B cell (primary cell): Measurements from ENCODE around the gene RAD21L1. TPM values are rescaled to one million over a fixed set of nuclear protein-coding genes. Genes with fewer than 3 reads are reported as not detected.

ENCODE experiments used
- ATAC-seq: fragments of 200-7000 bp; cut with Tn5 transposase; one replicate; pipeline ENCODE4 v1.10.0; 2021; ENCODE audit warnings: low read depth, mild to moderate bottlenecking, moderate number of reproducible peaks, moderate library complexity
- CTCF ChIA-PET: fragments of 350-600 bp; sonication (Branson Sonifier 250); formaldehyde crosslinking; loops from one replicate; lab custom pipeline; 2021; ENCODE audit warnings: antibody characterized with exemption, inconsistent platforms; lab: Charles Lee
- POLR2A ChIA-PET: fragments of 350-600 bp; sonication (Branson Sonifier 250); formaldehyde crosslinking; loops from one replicate; lab custom pipeline; 2021; ENCODE audit warnings: antibody characterized with exemption; lab: Charles Lee
- DNase-seq: peaks from one replicate; pipeline ENCODE4 v3.0.0; 2013
- H2AFZ ChIP-seq: 2 replicates; pipeline ENCODE4 v1.6.1; 2012; ENCODE audit warnings: mild to moderate bottlenecking, low read depth, low read length; ENCODE audit not compliant: insufficient read depth, poor library complexity, severe bottlenecking
- H3K27ac ChIP-seq, 2 donors: 1 replicate in 1 of 2; 2 replicates in 1 of 2; pipeline ENCODE4 v1.5.1; 2012 to 2013; ENCODE audit warnings: low read length in 2 of 2, mild to moderate bottlenecking in 2 of 2, moderate library complexity in 1 of 2
- H3K27me3 ChIP-seq, 4 experiments: fragments of 200-600 bp in 1 of 4; sonication (generic) in 1 of 4; replicated peaks in 1 of 4; 1 replicate in 2 of 4; 2 replicates in 2 of 4; pipeline versions ENCODE4 v1.6.1 to v1.7.0; 2013 to 2016; ENCODE audit warnings: low read length in 3 of 4, mild to moderate bottlenecking in 2 of 4, mixed read lengths in 1 of 4, moderate library complexity in 1 of 4; ENCODE audit not compliant: insufficient read depth in 4 of 4, control insufficient read depth in 3 of 4; ENCODE audit errors: control extremely low read depth in 1 of 4
- H3K36me3 ChIP-seq, 2 experiments: replicated peaks in 1 of 2; 1 replicate in 1 of 2; 2 replicates in 1 of 2; pipeline versions ENCODE4 v1.6.1 to v1.7.1; 2013; ENCODE audit warnings: low read length in 1 of 2; ENCODE audit not compliant: insufficient read depth in 2 of 2, control insufficient read depth in 1 of 2; ENCODE audit errors: control extremely low read depth in 1 of 2, extremely low read depth in 1 of 2
- H3K4me1 ChIP-seq, 2 donors: fragments of 200-600 bp in 1 of 2; sonication (generic) in 1 of 2; 1 replicate in 1 of 2; 2 replicates in 1 of 2; pipeline versions ENCODE4 v1.5.1 to v1.6.1; 2013 to 2017; ENCODE audit warnings: low read length in 2 of 2; ENCODE audit not compliant: control insufficient read depth in 2 of 2, insufficient read depth in 2 of 2
- H3K4me2 ChIP-seq: replicated peaks from 2 replicates; pipeline ENCODE3; 2012; ENCODE audit warnings: mild to moderate bottlenecking, low read depth, low read length; ENCODE audit not compliant: poor library complexity, severe bottlenecking
- H3K4me3 ChIP-seq, 5 experiments: fragments of 200-600 bp in 1 of 5; sonication (generic) in 1 of 5; 1 replicate in 3 of 5; 2 replicates in 2 of 5; pipeline versions ENCODE4 v1.5.1 to v1.7.0; 2011 to 2016; ENCODE audit warnings: low read length in 4 of 5, mild to moderate bottlenecking in 4 of 5, low read depth in 2 of 5, control low read depth in 1 of 5, moderate library complexity in 1 of 5; ENCODE audit not compliant: insufficient read depth in 1 of 5; ENCODE audit errors: control extremely low read depth in 1 of 5, extremely low read depth in 1 of 5
- H3K79me2 ChIP-seq: fragments of 200-600 bp; sonication (generic); one replicate; pipeline ENCODE4 v1.6.0; 2016; ENCODE audit warnings: low read length; ENCODE audit not compliant: control insufficient read depth, insufficient read depth
- H3K9ac ChIP-seq: fragments of 200-600 bp; sonication (generic); 2 replicates; pipeline ENCODE4 v1.6.1; 2017; ENCODE audit warnings: mild to moderate bottlenecking, low read length, moderate library complexity
- H3K9me3 ChIP-seq, 3 donors: one replicate each; pipeline versions ENCODE4 v1.6.1 to v1.7.1; 2013; ENCODE audit warnings: low read length in 2 of 3; ENCODE audit not compliant: control insufficient read depth in 2 of 3, insufficient read depth in 1 of 3; ENCODE audit errors: control extremely low read depth in 1 of 3
- H4K20me1 ChIP-seq: 2 replicates; pipeline ENCODE4 v1.6.0; 2012; ENCODE audit warnings: mild to moderate bottlenecking, low read length; ENCODE audit not compliant: insufficient read depth, control insufficient read depth, poor library complexity, severe bottlenecking
- H3K27ac Mint-ChIP-seq: one replicate; pipeline ENCODE4 v1.8.0; 2021; ENCODE audit warnings: mixed read lengths
- H3K27me3 Mint-ChIP-seq: one replicate; pipeline ENCODE4 v1.8.0; 2021; ENCODE audit warnings: mixed read lengths
- H3K4me1 Mint-ChIP-seq: one replicate; pipeline ENCODE4 v1.8.0; 2021; ENCODE audit warnings: mixed read lengths
- H3K4me3 Mint-ChIP-seq: one replicate; pipeline ENCODE4 v1.8.0; 2021; ENCODE audit warnings: mixed read lengths
- H3K9me3 Mint-ChIP-seq: one replicate; pipeline ENCODE4 v1.8.0; 2022; ENCODE audit warnings: mixed read lengths; ENCODE audit not compliant: insufficient read depth
- CTCF ChIP-seq: fragments of 200-600 bp; IDR thresholded peaks from one replicate; pipeline ENCODE4 v1.8.0; 2022; ENCODE audit warnings: antibody characterized with exemption, mild to moderate bottlenecking
- EZH2 ChIP-seq: IDR thresholded peaks from 2 replicates; pipeline ENCODE4 v1.6.1; 2012; ENCODE audit warnings: borderline replicate concordance, low read depth, mild to moderate bottlenecking, moderate library complexity, low read length; ENCODE audit not compliant: insufficient read depth, poor library complexity, severe bottlenecking
- WGBS: methylation state at CpG from one replicate; pipeline ENCODE4 v1.1.5; 2013; ENCODE audit warnings: missing lambda C conversion rate; ENCODE audit not compliant: insufficient coverage; 5-methylcytosine and 5-hydroxymethylcytosine counted together
- intact Hi-C: fragments of 100-400 bp; cut with micrococcal nuclease; formaldehyde crosslinking; loops from one replicate; pipeline ENCODE4 v1.10.0; 2022
- polyA plus RNA-seq: library from polyadenylated mRNA; depleted of rRNA; stranded (reverse); fragments of >200 nt; gene quantifications from 2 replicates; pipeline ENCODE4 v1.2.3, GENCODE V29; 2012
- total RNA-seq, 2 donors: library from RNA; stranded (reverse); fragments of 120-200 nt in 1 of 2; gene quantifications; 1 replicate in 1 of 2; 2 replicates in 1 of 2; pipeline versions ENCODE4 v1.2.3 to v1.2.4, GENCODE V29; 2013 to 2022

Gene RAD21L1
- total and polyA plus RNA-seq, 2 donors (not counting 1 experiment from before 2014, with no cell fraction given), result not detected

GRCh38 chr20:1184638-1185315 is 41.1 kb upstream of the RAD21L1 start, which contains the start of gene TMEM74B:
TSS of gene TMEM74B (minus strand) at chr20:1184981. CDS start at chr20:1183801, 1,180 bp downstream.
- H3K27ac ChIP-seq, result no peak within 1 kb of the TSS
- peak within 1 kb of the TSS in 1 of 5 experiments; percentile 26 for H3K4me3 ChIP-seq
- Mint-ChIP-seq H3K4me1 (peaks cover 12% of the 10 kb centered on the region), H3K27me3 (peaks cover 32% of the 10 kb centered on the region), H3K27ac (no peak within 1 kb of the TSS), H3K4me3 (peak within 1 kb of the TSS; percentile 72), H3K9me3 (no peaks in the 10 kb centered on the region)
- no peaks in the 10 kb centered on the region for H3K79me2 ChIP-seq
- ATAC-seq (no peak), DNase-seq (no peak)
- H3K36me3 ChIP-seq, result no peaks in the 10 kb centered on the region
- H3K4me2 ChIP-seq, result peak within 1 kb of the TSS; percentile 67
- no peak within 1 kb of the TSS for H2AFZ ChIP-seq
- no peak within 1 kb of the TSS for H3K9ac ChIP-seq
- TF ChIP-seq EZH2 (no peak), CTCF (no peak)
- no peaks in the 10 kb centered on the region for H4K20me1 ChIP-seq
- peaks cover 0 to 6% of the 10 kb centered on the region in 2 donors for H3K4me1 ChIP-seq
- ChIA-PET CTCF (no interaction called here), POLR2A (no interaction called here)
- H3K27me3 ChIP-seq, result peaks cover 0 to 38% (median 17%) of the 10 kb centered on the region in 4 experiments
- intact Hi-C loops, result no loop called here
- WGBS, result 5% methylated on average over 76 of the region's 76 CpGs
- no peaks in the 10 kb centered on the region for H3K9me3 ChIP-seq

- Histone ChIP-seq H2AFZ (no peak overlapping the region), H3K9me3 (no peaks in the 10 kb centered on the region), H3K4me3 (peak overlapping the region in 1 of 5 experiments; percentile 26), H4K20me1 (no peaks in the 10 kb centered on the region), H3K27me3 (peaks cover 0 to 38% (median 17%) of the 10 kb centered on the region in 4 experiments), H3K4me2 (peak overlapping the region; percentile 67), H3K4me1 (peaks cover 0 to 6% of the 10 kb centered on the region in 2 donors), H3K9ac (no peak overlapping the region), H3K27ac (no peak overlapping the region), H3K36me3 (no peaks in the 10 kb centered on the region), H3K79me2 (no peaks in the 10 kb centered on the region)
- CTCF ChIA-PET, result no interaction called here
- TF ChIP-seq EZH2 (no peak), CTCF (no peak)
- POLR2A ChIA-PET, result no interaction called here
- Mint-ChIP-seq H3K4me3 (no peak overlapping the region), H3K4me1 (peaks cover 12% of the 10 kb centered on the region), H3K27me3 (peaks cover 32% of the 10 kb centered on the region), H3K27ac (no peak overlapping the region), H3K9me3 (no peaks in the 10 kb centered on the region)
- ATAC-seq (no peak), DNase-seq (no peak)
- 2% methylated on average over 46 of the region's 54 CpGs for WGBS
- intact Hi-C loops, result no loop called here
Observed at GRCh38 chr20:1185316-1185741, 40.5 kb upstream of the RAD21L1 start.
